ENCODE measurements around the gene RAPGEF1.

RAPGEF1 gene

GRCh38 chr9:131636593-131636992 is 103.3 kb downstream of the RAPGEF1 start:
- no peak for DNase-seq

- DNase-seq = no peak
Observed at GRCh38 chr9:131635892-131636291, 104.0 kb downstream of the RAPGEF1 start.

- DNase-seq = peak; percentile 77
Observed at GRCh38 chr9:131635285-131635684, 104.6 kb downstream of the RAPGEF1 start.

GRCh38 chr9:131633491-131634031 is 106.3 kb downstream of the RAPGEF1 start:
- no peak for DNase-seq

GRCh38 chr9:131631306-131631705 is 108.6 kb downstream of the RAPGEF1 start:
- DNase-seq = no peak

GRCh38 chr9:131630205-131630831 is 109.6 kb downstream of the RAPGEF1 start:
- no peak for DNase-seq

GRCh38 chr9:131629825-131630204 is 110.1 kb downstream of the RAPGEF1 start:
- no peak for DNase-seq

GRCh38 chr9:131629226-131629500 is 110.7 kb downstream of the RAPGEF1 start:
- DNase-seq = no peak

GRCh38 chr9:131628459-131629225 is 111.2 kb downstream of the RAPGEF1 start:
- DNase-seq = peak; percentile 39

- DNase-seq = peak; percentile 77
Observed at GRCh38 chr9:131627648-131628458, 112.0 kb downstream of the RAPGEF1 start.

- DNase-seq = no peak
Observed at GRCh38 chr9:131627326-131627647, 112.6 kb downstream of the RAPGEF1 start.

- peak; percentile 16 for DNase-seq
Observed at GRCh38 chr9:131625790-131626670, 113.8 kb downstream of the RAPGEF1 start.

GRCh38 chr9:131625508-131625787 is 114.4 kb downstream of the RAPGEF1 start:
- no peak for DNase-seq

- DNase-seq = no peak
Observed at GRCh38 chr9:131624636-131625507, 115.0 kb downstream of the RAPGEF1 start.

GRCh38 chr9:131623655-131624330 is 116.1 kb downstream of the RAPGEF1 start:
- DNase-seq = no peak

- DNase-seq = no peak
Observed at GRCh38 chr9:131622523-131622922, 117.4 kb downstream of the RAPGEF1 start.

- peak; percentile 24 for DNase-seq
Observed at GRCh38 chr9:131621551-131622358, 118.1 kb downstream of the RAPGEF1 start.

- no peak for DNase-seq
Observed at GRCh38 chr9:131620764-131621520, 118.9 kb downstream of the RAPGEF1 start.

- DNase-seq = no peak
Observed at GRCh38 chr9:131619680-131620079, 120.2 kb downstream of the RAPGEF1 start.

GRCh38 chr9:131618785-131619184 is 121.1 kb downstream of the RAPGEF1 start:
- no peak for DNase-seq

Data from activated gamma-delta T cell treated with Interleukin-2 at 50 U/mL for 16 hours (primary cell).